Measurements from ENCODE around the gene LRRFIP1. TPM values are rescaled to one million over a fixed set of nuclear protein-coding genes. Genes with fewer than 3 reads are reported as not detected.

Gene LRRFIP1
- total and polyA plus RNA-seq, 2 of the 13 experiments (the other 11 are each of a cell fraction or from before 2014, with no cell fraction given), result 15.9 to 40.5 TPM

DNA sequence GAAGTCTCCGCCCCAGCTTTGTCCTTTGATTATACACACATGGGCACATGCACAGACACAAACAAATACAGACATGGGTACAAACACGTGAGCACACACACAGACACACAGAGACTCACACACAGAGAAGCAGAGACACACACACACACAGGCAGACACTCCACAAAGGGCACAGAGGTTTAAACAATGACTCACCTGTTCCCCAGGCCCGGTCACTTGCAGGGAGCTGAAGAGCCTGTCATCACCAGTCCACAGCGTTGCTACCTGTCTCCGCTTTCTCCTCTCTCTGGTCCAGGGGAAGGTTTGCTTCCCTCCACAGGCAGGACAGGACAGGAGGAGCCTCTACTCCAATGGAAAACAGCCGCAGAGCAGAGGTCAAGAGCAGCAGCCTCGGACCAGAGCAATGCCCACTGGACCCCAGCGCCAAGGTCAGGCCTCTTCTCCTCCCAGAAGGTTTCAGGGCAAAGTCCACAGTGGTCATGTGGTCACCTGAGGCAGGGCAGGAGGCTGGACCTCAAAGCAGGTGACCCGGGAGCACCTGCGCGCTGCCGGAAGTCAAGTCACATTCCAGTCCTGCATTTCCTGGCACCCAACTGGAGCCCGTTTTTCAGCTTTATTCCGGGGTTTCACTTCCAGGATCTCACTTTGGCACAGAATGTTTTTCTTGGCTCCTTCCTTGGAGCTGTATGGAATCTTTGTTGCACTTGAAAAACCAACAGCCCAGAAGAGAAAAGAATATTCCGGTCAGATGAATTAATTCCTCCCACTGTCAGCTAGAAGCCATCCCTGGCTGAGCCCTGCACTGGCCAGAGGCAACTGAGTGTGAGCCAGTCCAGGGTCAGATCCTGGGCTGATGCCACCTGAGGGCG is 36.9 kb upstream of the LRRFIP1 start, which contains the start of gene RAB17 (continued):
- TF ChIP-seq, protein P1, sequence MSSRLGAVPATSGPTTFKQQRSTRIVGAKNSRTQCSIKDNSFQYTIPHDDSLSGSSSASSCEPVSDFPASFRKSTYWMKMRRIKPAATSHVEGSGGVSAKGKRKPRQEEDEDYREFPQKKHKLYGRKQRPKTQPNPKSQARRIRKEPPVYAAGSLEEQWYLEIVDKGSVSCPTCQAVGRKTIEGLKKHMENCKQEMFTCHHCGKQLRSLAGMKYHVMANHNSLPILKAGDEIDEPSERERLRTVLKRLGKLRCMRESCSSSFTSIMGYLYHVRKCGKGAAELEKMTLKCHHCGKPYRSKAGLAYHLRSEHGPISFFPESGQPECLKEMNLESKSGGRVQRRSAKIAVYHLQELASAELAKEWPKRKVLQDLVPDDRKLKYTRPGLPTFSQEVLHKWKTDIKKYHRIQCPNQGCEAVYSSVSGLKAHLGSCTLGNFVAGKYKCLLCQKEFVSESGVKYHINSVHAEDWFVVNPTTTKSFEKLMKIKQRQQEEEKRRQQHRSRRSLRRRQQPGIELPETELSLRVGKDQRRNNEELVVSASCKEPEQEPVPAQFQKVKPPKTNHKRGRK (CRISPR knock-in tag; IDR thresholded peaks at IDR 0.05), result no peak
- TF ChIP-seq KDM4B (CRISPR knock-in tag; IDR thresholded peaks at IDR 0.05) (peak; percentile 96), FOXK1 (CRISPR knock-in tag; IDR thresholded peaks at IDR 0.05; ENCODE audit: borderline replicate concordance, low read depth) (peak; percentile 52; the same call in 1 of the 2 replicates), ISL2 (CRISPR knock-in tag; IDR thresholded peaks at IDR 0.05) (peak; percentile 84), STAG1 (CRISPR knock-in tag; IDR thresholded peaks at IDR 0.05) (peak; percentile 12; the same call in 1 of the 2 replicates), BRCA1 (CRISPR knock-in tag; IDR thresholded peaks at IDR 0.05) (0 out of 2 replicates have a peak, but pooled peaks have one; percentile 82), GATA4 (IDR thresholded peaks at IDR 0.05; ENCODE audit: borderline replicate concordance, low read depth) (no peak), ZNF773 (CRISPR knock-in tag; IDR thresholded peaks at IDR 0.05; ENCODE audit: borderline replicate concordance) (0 out of 2 replicates have a peak, but pooled peaks have one; percentile 3), MBNL3 (CRISPR knock-in tag; conservative IDR thresholded peaks at IDR 0.05) (no peak), PAWR (CRISPR knock-in tag; IDR thresholded peaks at IDR 0.05; ENCODE audit: borderline replicate concordance) (0 out of 2 replicates have a peak, but pooled peaks have one; percentile 57), TBP (CRISPR knock-in tag; IDR thresholded peaks at IDR 0.05) (no peak), ZNF101 (CRISPR knock-in tag; IDR thresholded peaks at IDR 0.05; ENCODE audit: borderline replicate concordance, low read depth) (no peak), TARDBP (CRISPR knock-in tag; IDR thresholded peaks at IDR 0.05) (peak; percentile 98), IKZF1 (IDR thresholded peaks at IDR 0.05) (no peak), ZNF703 (CRISPR knock-in tag; IDR thresholded peaks at IDR 0.05; ENCODE audit: borderline replicate concordance) (no peak), ZBTB7B (CRISPR knock-in tag; IDR thresholded peaks at IDR 0.05) (peak; percentile 93), SP1 (IDR thresholded peaks at IDR 0.05) (no peak), SP1 (CRISPR knock-in tag; IDR thresholded peaks at IDR 0.05) (no peak), KDM6A (CRISPR knock-in tag; IDR thresholded peaks at IDR 0.05; ENCODE audit: low read depth) (peak; percentile 83), MAF1 (CRISPR knock-in tag; IDR thresholded peaks at IDR 0.05; ENCODE audit: borderline replicate concordance) (peak; percentile 91), SRSF4 (IDR thresholded peaks at IDR 0.05; ENCODE audit: low read depth, low read length, poor library complexity, severe bottlenecking) (no peak), ETV5 (CRISPR knock-in tag; IDR thresholded peaks at IDR 0.05; ENCODE audit: borderline replicate concordance) (peak; percentile 95), KLF12 (CRISPR knock-in tag; IDR thresholded peaks at IDR 0.05; ENCODE audit: borderline replicate concordance) (no peak), YY1 (IDR thresholded peaks at IDR 0.05; ENCODE audit: insufficient read depth, insufficient replicate concordance, low read depth, low read length) (peak; percentile 55), NR3C1 (CRISPR knock-in tag; IDR thresholded peaks at IDR 0.05) (no peak), NFE2L1 (CRISPR knock-in tag; IDR thresholded peaks at IDR 0.05; ENCODE audit: borderline replicate concordance) (no peak)
- TF ChIP-seq, protein P2, sequence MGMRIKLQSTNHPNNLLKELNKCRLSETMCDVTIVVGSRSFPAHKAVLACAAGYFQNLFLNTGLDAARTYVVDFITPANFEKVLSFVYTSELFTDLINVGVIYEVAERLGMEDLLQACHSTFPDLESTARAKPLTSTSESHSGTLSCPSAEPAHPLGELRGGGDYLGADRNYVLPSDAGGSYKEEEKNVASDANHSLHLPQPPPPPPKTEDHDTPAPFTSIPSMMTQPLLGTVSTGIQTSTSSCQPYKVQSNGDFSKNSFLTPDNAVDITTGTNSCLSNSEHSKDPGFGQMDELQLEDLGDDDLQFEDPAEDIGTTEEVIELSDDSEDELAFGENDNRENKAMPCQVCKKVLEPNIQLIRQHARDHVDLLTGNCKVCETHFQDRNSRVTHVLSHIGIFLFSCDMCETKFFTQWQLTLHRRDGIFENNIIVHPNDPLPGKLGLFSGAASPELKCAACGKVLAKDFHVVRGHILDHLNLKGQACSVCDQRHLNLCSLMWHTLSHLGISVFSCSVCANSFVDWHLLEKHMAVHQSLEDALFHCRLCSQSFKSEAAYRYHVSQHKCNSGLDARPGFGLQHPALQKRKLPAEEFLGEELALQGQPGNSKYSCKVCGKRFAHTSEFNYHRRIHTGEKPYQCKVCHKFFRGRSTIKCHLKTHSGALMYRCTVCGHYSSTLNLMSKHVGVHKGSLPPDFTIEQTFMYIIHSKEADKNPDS (CRISPR knock-in tag; IDR thresholded peaks at IDR 0.05), result peak; percentile 92; the same call in 1 of the 2 replicates

Measured in HepG2 (cell line).